Loucy (cell line): ENCODE data around the gene SDK1.

Source experiments
- EZH2phosphoT487 ChIP-seq: fragments of 200-600 bp; IDR thresholded peaks from 2 replicates; pipeline ENCODE4 v1.6.1; 2018; ENCODE audit warnings: antibody characterized with exemption, mild to moderate bottlenecking, moderate library complexity, borderline replicate concordance
- TF ChIP-seq, protein P1 (sequence below): fragments of 200-600 bp; sonication (generic); conservative IDR thresholded peaks from 2 replicates; pipeline ENCODE4 v1.5.1; 2014; ENCODE audit warnings: mild to moderate bottlenecking, antibody characterized with exemption, low read length

DNA sequence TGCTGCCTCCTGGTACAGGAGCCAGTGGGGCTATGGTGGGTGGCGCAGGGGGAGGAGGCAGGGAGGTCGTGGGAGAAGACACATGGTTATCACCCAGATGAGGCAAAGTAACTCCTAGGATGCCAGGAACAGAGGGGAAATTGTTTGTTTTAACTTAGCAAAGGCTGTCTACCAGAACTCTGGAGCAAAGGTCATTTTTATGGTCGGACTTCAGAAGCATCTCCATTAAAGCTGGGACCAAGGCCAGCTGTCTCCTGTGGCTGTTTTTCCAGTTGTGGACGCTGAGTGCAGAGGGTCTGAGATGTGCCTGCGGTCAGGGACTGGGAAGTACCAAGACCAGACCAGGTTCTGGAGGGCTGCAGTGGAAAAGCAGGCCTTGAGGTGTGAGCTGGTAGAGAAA, 855.1 kb downstream of the SDK1 start:
- TF ChIP-seq, protein P1, sequence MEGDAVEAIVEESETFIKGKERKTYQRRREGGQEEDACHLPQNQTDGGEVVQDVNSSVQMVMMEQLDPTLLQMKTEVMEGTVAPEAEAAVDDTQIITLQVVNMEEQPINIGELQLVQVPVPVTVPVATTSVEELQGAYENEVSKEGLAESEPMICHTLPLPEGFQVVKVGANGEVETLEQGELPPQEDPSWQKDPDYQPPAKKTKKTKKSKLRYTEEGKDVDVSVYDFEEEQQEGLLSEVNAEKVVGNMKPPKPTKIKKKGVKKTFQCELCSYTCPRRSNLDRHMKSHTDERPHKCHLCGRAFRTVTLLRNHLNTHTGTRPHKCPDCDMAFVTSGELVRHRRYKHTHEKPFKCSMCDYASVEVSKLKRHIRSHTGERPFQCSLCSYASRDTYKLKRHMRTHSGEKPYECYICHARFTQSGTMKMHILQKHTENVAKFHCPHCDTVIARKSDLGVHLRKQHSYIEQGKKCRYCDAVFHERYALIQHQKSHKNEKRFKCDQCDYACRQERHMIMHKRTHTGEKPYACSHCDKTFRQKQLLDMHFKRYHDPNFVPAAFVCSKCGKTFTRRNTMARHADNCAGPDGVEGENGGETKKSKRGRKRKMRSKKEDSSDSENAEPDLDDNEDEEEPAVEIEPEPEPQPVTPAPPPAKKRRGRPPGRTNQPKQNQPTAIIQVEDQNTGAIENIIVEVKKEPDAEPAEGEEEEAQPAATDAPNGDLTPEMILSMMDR = no peak
- no peak for TF ChIP-seq EZH2phosphoT487
